Tibial nerve (tissue), 4 donors: ENCODE measurements around the gene RPS27. TPM values are rescaled to one million over a fixed set of nuclear protein-coding genes. Genes with fewer than 3 reads are reported as not detected.
"Not testable (repeated sequence)": the region's sequence is repeated elsewhere in the genome, so short reads cannot be mapped to it uniquely, and the experiment has no call there.

Experiments
- DNase-seq, 2 donors: peaks; one replicate each; pipeline ENCODE4 v3.0.0-alpha.2; 2019; ENCODE audit warnings: low spot score in 2 of 2
- H3K27ac ChIP-seq, 4 donors: fragments of 200-600 bp; sonication (generic) in 3 of 4; one replicate each; pipeline ENCODE4 v1.5.1; 2017 to 2019; ENCODE audit warnings: mild to moderate bottlenecking in 1 of 4
- H3K27me3 ChIP-seq, 2 donors: fragments of 200-600 bp; sonication (generic) in 1 of 2; one replicate each; pipeline versions ENCODE4 v1.5.1 to v1.6.0; 2017 to 2019
- H3K36me3 ChIP-seq, 3 donors: fragments of 200-600 bp; sonication (generic); one replicate each; pipeline ENCODE4 v1.5.1; 2018 to 2019
- H3K4me1 ChIP-seq, 4 donors: fragments of 200-600 bp; sonication (generic) in 3 of 4; one replicate each; pipeline ENCODE4 v1.5.1; 2017 to 2019
- H3K4me3 ChIP-seq, 4 donors: fragments of 200-600 bp; sonication (generic) in 3 of 4; one replicate each; pipeline ENCODE4 v1.5.1; 2017 to 2019; ENCODE audit warnings: mild to moderate bottlenecking in 1 of 4, moderate library complexity in 1 of 4
- H3K9me3 ChIP-seq, 4 donors: fragments of 200-600 bp; sonication (generic) in 3 of 4; one replicate each; pipeline ENCODE4 v1.5.1; 2017 to 2019
- CTCF ChIP-seq, 5 experiments: fragments of 200-600 bp in 3 of 5; fragments of 450-650 bp in 2 of 5; sonication (generic) in 3 of 5; IDR thresholded peaks; one replicate each; pipeline ENCODE4 v1.5.1; 2016 to 2019; ENCODE audit warnings: antibody characterized with exemption in 5 of 5, mild to moderate bottlenecking in 3 of 5, moderate library complexity in 2 of 5
- EP300 ChIP-seq, 2 donors: sonication (generic); formaldehyde crosslinking; IDR thresholded peaks; one replicate each; pipeline ENCODE4 v1.6.1; 2017; ENCODE audit warnings: antibody characterized with exemption in 2 of 2, mild to moderate bottlenecking in 1 of 2
- POLR2A ChIP-seq, 2 donors: fragments of 450-650 bp; IDR thresholded peaks; one replicate each; pipeline ENCODE4 v1.6.1; 2017; ENCODE audit warnings: antibody characterized with exemption in 2 of 2, mild to moderate bottlenecking in 2 of 2, moderate library complexity in 2 of 2
- whole genome bisulfite sequencing, 2 donors: methylation state at CpG; one replicate each; pipeline ENCODE4 v1.1.5; 2018; 5-methylcytosine and 5-hydroxymethylcytosine counted together
- total RNA-seq, 4 donors: library from RNA; depleted of rRNA; stranded (reverse); fragments of >200 nt; gene quantifications; one replicate each; pipeline ENCODE4 v1.1.0, GENCODE V29; 2016

RPS27 gene
- total RNA-seq, 4 donors from 2014 or later: 1,383 to 1,928 (median 1,729) TPM

DNA sequence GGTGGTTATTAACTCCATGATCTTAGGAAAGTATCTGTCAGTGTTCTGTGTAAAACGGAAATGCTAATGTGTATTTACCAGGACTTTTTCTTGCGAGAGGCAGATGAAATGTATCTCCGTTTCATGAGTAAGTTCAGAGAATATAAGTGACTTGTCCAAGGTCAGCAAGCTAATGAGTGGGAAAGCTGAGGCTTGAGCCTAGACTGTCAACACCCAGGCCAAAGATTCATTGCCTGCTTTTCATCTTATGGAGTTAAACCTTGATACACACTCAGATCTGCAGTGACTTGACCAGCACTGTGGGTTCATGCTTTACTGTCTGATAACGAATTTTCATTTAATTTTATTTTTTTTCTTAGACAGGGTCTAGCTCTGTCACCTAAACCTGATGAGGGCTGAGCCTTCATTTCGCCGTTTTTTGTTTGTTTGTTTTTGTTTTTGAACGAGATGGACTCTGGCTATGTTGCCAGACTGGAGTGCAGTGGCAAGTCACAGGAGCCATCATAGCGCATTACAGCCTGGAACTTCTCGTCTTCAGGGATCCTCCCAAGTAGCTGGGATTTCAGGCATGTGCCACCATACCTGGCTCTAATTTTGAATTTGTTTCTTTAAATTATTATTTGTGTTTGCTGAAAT lies 12.2 kb upstream of the RPS27 start:
- peaks cover 0 to 28% (median 12%) of the 10 kb centered on the region in 4 donors for H3K4me1 ChIP-seq
- H3K9me3 ChIP-seq: no peaks in the 10 kb centered on the region
- no peaks in the 10 kb centered on the region for H3K27me3 ChIP-seq
- H3K4me3 ChIP-seq: peak overlapping the region; percentile 83 to 100 (median 98)
- WGBS, 2 donors: 70 to 72% methylated on average over 9 of the region's 9 CpGs
- TF ChIP-seq POLR2A (IDR thresholded peaks at IDR 0.05) (no peak), EP300 (IDR thresholded peaks at IDR 0.05) (no peak), CTCF (IDR thresholded peaks at IDR 0.05) (no peak)
- H3K36me3 ChIP-seq: peaks cover 0 to 59% (median 0%) of the 10 kb centered on the region in 3 donors
- DNase-seq: no peak
- H3K27ac ChIP-seq: peak overlapping the region in 3 of 4 donors; percentile 91 to 98 (median 97)

DNA sequence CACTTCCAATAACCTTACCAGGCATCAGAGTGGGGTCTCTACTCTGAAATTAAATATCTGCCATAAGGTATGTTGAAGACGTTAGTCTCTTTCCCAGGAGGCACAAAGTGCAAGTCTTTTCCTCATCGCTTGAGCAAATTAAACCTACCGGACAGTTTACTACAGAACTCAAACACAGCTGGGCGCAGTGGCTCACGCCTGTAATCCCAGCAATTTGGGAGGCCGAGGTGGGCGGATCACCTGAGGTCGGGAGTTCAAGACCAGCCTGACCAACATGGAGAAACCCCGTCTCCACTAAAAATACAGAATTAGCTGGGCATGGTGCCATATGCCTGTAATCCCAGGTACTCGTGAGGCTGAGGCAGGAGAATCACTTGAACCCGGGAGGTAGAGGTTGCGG lies 11.5 kb upstream of the RPS27 start:
- Histone ChIP-seq H3K36me3 (peaks cover 0 to 59% (median 0%) of the 10 kb centered on the region in 3 donors), H3K4me1 (peaks cover 0 to 30% (median 12%) of the 10 kb centered on the region in 4 donors)
- not testable (repeated sequence) for DNase-seq, H3K27ac ChIP-seq, H3K9me3 ChIP-seq, H3K4me3 ChIP-seq, H3K27me3 ChIP-seq
- 90 to 92% methylated on average over 12 of the region's 12 CpGs for WGBS, 2 donors

GRCh38 chr1:153981735-153982134 lies 8.8 kb upstream of the RPS27 start:
- not testable (repeated sequence) for H3K4me3 ChIP-seq, DNase-seq
- 81 to 83% methylated on average over 2 of the region's 2 CpGs for WGBS, 2 donors

GRCh38 chr1:153984123-153984894 lies 6.3 kb upstream of the RPS27 start:
- peaks cover 0 to 31% (median 7%) of the 10 kb centered on the region in 4 donors for H3K4me1 ChIP-seq
- H3K9me3 ChIP-seq: no peaks in the 10 kb centered on the region
- TF ChIP-seq CTCF (IDR thresholded peaks at IDR 0.05) (no peak), EP300 (IDR thresholded peaks at IDR 0.05) (no peak), POLR2A (IDR thresholded peaks at IDR 0.05) (no peak)
- no peaks in the 10 kb centered on the region for H3K27me3 ChIP-seq
- peak overlapping the region in 3 of 4 donors; percentile 85 to 93 (median 93) for H3K27ac ChIP-seq
- H3K4me3 ChIP-seq: peak overlapping the region in 1 of 4 donors; percentile 70
- peaks cover 0 to 41% (median 0%) of the 10 kb centered on the region in 3 donors for H3K36me3 ChIP-seq
- 50 to 52% methylated on average over 6 of the region's 6 CpGs for WGBS, 2 donors
- DNase-seq: no peak

More at GRCh38 chr1:153981735-153982134, 8.8 kb upstream of the RPS27 start:
- Histone ChIP-seq H3K36me3 (peaks cover 0 to 41% (median 0%) of the 10 kb centered on the region in 3 donors), H3K4me1 (peaks cover 0 to 34% (median 8%) of the 10 kb centered on the region in 4 donors)
- not testable (repeated sequence) for H3K27ac ChIP-seq, H3K27me3 ChIP-seq, H3K9me3 ChIP-seq

- 6 to 8% methylated on average over 7 of the region's 7 CpGs for WGBS, 2 donors
- Histone ChIP-seq H3K9me3 (no peaks in the 10 kb centered on the region), H3K4me1 (peaks cover 0 to 37% (median 7%) of the 10 kb centered on the region in 4 donors), H3K27me3 (no peaks in the 10 kb centered on the region), H3K27ac (peak overlapping the region; percentile 80 to 93 (median 89)), H3K36me3 (peaks cover 0 to 37% (median 0%) of the 10 kb centered on the region in 3 donors), H3K4me3 (peak overlapping the region; percentile 40 to 70 (median 47))
- DNase-seq: peak in 1 of 2 donors; percentile 61
- TF ChIP-seq EP300 (IDR thresholded peaks at IDR 0.05) (peak in 1 of 2 donors; percentile 70), POLR2A (IDR thresholded peaks at IDR 0.05) (no peak), CTCF (IDR thresholded peaks at IDR 0.05) (no peak)
Measured at GRCh38 chr1:153985341-153985912, 5.1 kb upstream of the RPS27 start.
